ENCODE results near the gene VOPP1.

GRCh38 chr7:55536619-55537457, 35.5 kb downstream of the VOPP1 start:
- peak; percentile 12; the same call in 1 of the 2 replicates for TF ChIP-seq CTCF (IDR thresholded peaks at IDR 0.05; ENCODE audit: low read length)
- no peak for TF ChIP-seq EZH2 (optimal IDR thresholded peaks at IDR 0.05; ENCODE audit: low read depth, low read length)
- TF ChIP-seq EZH2phosphoT487 (IDR thresholded peaks at IDR 0.05; ENCODE audit: low read length) = no peak
